ENCODE data around the gene LRRC55.
A peak's percentile ranks its signal among the peaks of the same experiment; 100 is the strongest.
"Not testable (repeated sequence)": the region's sequence is repeated elsewhere in the genome, so short reads cannot be mapped to it uniquely, and the experiment has no call there.

LRRC55 gene

DNA sequence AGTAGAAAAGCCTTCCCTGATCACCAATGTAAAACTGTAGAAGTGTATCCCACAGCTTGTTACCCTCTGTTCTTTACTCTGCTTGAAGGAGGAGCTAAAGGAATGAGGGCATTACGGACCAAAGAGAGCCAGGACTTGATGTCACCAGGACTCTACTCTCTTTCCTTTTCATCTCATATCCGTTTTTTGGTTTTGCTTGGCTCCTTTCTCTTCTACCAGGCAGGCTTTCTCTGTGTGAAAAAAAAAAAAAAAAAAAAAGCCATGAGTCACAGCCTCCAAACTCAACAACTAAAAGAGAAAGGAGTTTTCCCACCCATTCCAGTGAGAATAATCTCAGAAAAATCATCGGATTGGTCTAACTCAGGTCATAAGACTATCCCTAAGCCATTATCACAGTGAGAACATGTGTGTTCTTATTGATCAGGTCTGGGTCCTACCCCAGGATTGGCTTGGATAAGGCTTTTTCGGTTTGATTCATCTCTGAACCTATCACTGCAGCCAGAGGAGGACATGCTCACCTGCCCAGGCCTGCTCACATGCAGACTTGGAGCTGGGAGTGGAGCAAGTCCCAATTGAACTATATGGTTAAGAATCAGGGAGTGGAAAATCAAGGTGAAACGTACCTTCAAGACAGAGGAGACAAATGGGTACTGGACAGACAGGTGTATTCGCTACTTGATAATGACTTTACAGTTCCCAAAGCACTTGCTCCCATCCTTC is 19.4 kb upstream of the LRRC55 start:
- DNase-seq = no peak

DNA sequence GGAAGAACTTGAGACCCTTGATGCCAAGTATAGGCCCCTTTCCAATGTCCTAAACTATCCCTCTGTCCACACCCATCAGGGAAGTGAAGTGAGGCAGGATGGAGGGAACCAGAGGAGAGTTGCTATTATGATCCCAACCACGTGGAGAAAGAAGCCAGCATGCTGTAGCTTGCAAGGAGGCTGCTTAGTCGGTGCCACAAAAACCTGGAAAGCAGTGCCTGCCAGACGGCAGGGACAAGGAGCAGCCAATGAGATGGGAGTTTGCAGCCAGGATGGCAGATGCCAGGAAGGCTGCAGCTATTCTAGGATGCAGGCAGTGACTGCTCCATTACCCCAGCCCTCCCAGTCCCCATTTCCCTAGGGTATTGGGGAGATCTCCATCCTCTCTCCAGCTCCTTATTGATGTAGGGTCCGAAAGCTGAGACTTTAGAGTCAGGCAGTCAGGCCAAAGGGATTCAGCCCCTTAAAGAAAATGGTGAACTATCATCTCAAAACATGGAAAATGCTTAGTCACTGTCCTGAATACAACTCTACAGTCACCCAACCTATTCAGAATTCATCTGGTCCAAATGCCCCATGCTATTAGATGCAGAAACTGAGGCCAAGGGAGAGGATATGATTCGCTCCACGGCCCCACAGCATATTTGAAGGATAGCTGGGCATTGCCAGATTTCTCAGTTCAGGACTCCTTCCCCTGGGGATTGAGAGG is 18.4 kb upstream of the LRRC55 start:
- DNase-seq = peak; percentile 28

DNA sequence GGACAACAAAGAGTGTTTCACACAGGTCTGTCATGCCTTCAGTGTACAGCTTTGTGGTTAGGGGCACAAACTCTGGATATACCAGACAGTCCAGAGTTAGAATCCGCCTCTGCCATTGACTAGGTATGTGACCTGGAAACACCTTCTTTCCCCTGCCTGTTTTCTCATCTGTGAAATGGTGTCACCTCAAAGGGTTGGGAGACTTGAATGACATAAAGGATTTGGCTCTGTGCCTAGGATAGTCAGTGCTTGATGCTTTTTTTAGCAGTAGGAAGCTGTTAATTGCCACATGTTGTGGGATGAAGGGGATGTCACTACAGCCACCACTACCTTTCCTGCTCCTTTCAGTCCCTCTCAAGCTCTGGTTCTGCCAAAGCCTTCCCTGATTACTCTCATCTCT is 17.4 kb upstream of the LRRC55 start:
- peak; percentile 50 for DNase-seq

DNA sequence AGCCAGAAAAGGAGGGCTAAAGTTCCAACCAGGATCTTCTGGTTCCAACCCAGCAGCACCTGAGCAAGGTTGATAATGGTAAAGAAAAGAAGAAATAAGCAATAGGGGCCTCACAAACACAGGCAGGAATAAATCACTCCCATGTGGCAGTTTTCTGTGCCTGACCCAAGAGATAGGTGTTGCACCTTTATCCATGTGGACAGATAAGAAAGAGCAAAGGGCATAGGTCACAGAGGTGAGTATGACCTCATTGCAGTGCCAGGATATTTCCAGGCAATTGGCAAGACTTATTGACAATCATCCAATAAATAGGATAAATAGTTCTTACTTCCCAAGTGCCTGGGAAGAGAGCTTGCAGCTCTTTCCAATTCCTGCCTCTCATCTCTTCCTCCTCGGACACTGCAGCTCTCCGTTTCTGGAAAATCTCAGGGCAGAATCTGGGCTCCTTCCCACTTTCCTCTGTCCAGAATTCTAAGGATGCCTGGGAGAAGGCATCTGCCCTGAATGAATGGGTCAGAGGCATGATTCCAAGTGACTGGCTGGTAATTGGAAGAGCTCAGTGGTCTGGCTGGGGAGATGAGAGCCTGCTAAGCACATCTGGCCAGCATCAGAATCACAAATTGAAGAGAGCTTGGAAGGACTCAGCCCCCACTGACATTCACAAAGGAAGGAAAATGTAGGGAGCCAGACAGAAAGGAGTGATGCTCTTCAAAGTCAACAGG is 14.5 kb upstream of the LRRC55 start:
- DNase-seq = no peak

DNA sequence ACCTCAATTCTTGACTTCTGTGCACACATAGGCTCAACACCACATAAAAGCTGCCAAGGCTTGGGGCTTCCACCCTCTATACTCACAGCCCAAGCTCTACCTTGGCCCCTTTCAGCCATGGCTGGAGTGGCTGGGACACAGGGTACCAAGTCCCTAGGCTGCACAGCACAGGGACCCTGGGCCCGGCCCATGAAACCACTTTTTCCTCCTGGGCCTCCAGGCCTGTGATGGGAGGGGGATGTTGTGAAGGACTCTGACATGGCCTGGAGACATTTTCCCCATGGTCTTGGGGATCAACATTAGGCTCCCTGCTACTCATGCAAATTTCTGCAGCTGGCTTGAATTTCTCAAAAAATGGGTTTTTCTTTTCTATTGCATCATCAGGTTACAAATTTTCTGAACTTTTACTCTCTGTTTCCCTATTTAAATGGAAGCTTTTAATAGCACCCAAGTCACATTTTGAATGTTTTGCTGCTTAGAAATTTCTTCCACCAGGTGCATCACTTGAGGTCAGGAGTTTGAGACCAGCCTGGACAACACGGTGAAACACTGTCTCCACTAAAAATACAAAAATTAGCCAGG is 11.9 kb upstream of the LRRC55 start:
- DNase-seq = not testable (repeated sequence)

DNA sequence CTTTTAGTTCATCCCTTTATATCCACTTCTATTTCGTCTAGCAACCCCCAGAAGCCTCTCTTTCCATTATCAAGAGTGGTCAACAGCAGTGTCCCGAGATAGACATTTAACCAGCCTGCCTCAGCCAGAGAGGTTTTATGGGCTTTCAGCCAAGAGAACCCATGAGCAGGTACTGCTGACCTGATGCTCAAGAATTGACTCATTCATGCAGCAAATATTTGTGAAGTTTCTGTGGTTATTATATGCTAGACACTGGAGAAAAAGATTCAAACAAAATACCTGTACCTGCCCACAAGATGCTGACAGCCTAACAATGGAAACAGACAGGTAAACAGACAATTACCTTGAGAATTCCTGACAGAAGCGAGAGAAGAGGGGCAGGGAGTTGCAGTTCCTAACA is 9.7 kb upstream of the LRRC55 start:
- no peak for DNase-seq

DNA sequence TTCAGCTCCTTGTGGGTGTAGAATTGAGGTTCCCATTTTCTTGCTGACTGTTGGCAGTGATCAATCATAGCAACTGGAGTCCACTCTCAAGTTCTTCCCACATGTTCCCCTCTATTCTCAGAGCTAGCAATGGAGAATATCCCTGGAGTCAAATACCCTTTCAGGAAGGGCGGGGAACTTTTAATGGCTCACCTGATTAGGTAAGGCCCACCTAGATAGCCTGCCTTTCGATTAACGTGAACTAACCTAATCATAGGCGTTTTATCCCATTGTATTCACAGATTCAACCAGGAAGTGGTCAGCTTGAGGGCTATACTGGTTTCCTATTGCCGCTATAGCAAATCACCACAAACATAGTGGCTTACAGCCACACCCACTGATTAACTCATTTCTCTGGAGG is 7.1 kb upstream of the LRRC55 start:
- no peak for DNase-seq

DNA sequence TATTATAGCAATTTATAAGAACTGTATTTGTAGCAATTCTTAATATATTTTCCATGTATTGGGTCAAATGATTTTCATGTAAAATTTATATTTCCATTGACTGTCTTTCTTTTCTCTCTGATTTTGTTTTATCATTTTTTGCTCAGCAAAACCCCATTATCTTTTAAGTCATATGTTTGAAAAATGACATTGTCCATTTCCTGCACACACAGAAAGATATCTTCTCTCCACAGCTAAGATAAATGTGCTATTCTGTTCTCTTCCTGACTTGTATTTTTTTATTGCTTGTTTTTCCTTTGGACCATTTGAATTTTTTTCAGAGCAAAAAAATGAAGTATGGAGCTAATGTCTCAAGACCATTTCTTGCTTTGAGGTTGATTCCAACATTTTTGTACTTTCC is 6.3 kb upstream of the LRRC55 start:
- no peak for DNase-seq

DNA sequence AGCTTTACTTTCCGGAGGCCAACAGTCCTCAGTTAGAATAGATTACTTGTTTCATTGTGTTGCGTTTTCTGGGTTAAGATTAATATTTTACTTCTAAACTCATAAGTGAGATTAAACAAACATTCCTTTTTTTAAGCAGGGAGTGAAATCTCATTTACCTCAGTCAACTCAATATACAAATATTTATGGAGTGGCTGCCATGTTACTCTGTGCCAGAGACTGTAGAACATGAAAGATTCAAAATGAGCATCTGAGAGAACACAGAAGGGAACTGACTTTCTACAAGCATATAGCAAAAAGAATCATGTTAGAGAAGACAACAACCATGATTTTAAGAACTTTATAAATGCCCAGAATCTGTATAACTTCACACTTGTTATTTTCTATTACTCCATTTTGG is 3.4 kb upstream of the LRRC55 start:
- DNase-seq = no peak

DNA sequence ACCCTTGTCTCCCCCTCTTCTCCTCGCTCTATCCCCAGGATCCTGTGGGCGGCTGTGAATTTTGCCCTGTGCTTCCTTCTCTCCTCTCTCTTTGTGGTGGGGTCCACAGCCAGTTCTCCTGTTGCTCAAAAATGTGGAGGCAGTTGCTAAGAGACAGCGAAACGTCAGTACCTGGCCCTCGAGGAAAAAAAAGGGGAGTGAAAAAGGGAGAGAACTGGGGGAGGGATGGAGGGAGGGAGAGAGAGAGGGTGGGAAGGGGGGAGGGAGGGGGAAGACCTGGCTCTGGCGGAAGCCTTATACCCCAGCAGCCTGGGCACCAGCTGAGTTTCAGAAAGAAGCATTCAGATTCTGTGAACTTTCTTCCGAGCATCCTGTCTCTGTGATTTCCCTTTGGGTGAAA is 2.1 kb upstream of the LRRC55 start:
- DNase-seq = no peak

DNA sequence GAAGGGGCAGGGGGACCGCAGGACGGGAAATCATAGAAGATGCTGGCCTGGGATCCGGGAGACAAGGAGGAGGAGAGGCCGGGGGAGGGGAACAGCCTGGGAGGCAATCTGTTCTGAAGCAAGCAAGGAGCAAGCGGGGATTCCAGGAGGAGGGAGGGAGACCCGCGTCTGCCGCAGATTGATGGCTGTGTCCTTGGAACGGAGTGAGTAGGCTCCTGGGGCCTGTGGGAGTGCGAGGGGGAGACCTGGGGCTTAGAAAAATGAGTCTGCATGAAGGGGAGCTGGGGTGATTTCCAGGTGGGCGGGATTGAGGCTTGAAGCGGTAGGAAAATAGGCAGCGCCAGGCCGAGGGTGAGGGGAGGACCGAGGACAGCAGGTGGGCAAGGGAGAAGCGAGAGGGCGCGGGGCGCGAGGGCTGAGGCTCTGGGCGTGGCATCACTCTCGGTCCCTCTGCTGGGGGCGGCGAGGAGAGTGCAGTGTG is 1.6 kb upstream of the LRRC55 start:
- no peak for DNase-seq

DNA sequence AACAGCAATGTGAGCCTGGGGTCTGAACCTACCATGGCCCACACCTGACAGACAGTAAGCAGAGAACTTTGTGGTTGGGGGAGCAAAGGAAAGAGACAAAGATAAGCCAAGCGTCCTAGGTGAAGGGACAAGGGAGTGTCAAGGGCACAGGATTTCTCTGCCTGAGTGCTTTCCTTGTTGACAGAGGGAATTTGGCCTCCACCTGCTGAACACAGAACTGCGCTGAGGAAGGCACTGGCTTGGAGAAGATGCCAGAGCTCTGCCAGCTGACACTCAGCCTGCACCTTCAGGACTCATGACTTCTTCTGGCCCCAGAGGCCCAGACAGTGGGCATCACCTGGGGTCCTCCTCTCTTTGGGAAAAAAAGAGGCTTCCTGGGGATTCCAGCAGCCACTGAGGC is 789 bp upstream of the LRRC55 start:
- DNase-seq = no peak

DNA sequence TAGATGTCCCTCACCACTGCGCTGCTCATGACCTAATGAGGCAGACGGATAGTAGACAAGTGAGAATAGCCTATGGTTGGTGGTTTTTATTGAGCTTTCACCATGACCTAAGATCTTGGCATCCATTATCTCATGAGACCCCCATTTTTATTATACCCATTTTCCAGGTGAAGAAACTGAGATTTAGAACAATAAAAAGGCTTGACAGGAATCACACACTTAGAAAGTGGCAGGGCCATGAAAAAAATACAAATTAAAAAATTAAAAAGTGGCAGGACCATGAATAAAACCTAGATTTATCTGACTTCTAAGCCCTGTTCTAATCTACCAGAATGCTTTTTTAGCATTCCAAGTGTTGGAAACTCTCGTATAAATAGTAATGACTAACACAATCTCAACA is 1.1 kb downstream of the LRRC55 start:
- no peak for DNase-seq

DNA sequence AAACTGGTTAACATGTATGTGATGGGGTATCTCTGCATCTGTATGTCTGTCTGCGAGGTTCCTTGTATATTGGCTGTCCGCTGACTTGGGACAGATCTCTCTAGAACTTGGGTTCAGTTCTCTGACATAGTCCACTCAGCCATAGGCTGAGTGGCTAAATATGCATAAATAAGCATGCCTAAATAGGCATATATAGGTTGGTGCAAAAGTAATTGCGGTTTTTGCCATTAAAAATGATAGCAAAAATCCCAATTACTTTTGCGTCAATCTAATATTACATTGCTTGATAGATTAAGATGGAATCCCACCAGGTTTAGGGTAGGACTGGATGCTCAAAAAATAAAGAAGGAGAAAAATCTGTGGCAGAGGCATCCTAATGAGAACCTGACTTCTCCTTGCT is 8.8 kb downstream of the LRRC55 start:
- DNase-seq = no peak

DNA sequence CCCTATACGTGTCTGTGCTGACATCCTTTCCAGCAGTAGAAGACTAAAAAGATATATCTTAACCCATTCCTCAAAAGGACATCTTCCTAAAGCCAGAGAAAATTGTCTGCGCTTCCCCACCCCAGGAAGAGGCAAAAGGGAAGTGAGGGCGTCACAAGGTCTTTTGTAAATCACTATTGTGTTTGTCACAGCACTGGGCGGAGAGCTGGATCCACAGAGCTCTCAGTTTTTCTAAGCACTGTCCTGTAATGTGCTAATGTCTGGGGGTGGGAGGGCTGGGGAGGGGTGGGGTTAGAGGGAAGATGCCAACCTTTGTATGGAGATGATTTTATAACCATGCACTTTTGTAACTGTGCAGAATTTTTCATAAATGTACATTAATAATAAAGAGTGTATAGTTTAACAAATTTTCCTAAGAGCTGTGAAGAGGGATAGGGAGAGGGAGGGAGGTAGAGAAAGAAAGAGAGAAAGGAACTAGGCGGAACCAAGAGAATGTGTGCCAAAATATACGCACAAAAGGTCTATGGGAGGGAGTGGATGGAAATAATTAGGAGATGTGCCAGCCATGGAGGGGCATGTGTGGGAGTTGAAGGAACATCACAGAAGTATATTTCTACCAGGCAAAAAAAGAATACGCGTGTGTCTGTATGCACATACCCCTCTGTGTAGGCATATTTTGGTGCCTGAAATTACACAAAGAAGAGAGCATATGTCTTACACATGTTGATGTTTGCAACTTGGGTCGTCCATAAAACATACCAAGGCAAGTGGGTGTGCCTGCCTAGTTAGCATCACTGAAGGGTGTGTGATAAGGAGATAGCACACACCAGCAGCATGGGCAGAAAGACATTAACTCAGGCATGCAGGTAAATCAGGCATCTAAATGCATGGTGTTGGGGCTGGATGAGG is 9.8 kb downstream of the LRRC55 start:
- DNase-seq = no peak

DNA sequence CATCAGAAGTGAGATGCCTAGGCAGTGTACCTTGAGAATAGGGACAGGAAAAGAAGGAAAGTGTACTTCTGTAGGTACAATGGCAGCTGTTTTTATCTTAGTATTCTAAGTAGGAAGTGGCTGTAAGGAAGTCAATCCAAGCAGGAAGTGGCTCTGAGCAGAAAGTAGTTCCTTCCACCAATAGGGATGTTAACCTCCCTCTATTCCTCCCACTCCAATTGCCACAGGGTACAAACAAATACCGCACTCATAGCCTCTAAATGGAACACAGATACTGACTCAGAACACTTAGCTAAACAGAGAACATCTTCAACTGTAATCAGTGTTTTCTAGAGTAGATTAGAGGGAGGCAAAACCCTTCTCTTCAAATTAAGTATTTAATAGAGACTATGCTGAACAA is 10.6 kb downstream of the LRRC55 start:
- no peak for DNase-seq

DNA sequence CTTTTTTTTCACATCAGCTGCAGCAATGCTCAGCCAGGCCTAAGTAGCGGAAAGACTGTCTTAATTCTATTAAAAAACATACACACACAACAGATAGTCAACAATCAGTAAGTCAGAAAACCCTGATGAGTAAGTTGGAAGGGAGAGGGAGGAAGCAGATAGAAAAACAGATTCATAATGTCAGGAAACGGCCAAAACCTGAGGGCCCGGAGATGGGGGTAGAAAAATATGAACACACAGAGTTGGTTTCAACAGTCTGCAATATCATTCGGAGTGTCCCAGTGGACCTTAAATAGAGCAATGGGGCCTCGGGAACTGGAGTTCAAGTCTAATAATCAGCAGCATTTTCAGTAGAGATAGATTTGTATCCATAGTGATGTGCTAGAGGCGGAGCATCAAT is 14.8 kb downstream of the LRRC55 start:
- DNase-seq = no peak

DNA sequence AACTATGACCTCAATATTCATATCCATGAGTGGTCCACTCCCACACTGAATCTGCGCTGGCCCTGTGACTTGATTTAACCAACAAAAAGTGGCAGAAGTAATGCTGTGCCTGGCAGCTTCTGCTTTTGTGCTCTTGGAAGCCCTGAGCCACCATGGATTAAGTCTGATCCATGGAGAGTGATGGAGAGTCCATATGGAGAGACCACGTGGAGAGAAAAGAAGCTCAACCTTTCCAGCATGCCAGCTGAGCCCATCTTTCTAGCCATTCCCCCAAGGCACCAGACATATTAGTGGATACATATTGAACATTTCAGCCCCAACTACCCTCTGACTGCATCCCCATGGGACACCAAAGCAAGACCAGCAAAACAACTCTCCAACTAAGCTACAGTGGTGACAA is 16.0 kb downstream of the LRRC55 start:
- DNase-seq = no peak

DNA sequence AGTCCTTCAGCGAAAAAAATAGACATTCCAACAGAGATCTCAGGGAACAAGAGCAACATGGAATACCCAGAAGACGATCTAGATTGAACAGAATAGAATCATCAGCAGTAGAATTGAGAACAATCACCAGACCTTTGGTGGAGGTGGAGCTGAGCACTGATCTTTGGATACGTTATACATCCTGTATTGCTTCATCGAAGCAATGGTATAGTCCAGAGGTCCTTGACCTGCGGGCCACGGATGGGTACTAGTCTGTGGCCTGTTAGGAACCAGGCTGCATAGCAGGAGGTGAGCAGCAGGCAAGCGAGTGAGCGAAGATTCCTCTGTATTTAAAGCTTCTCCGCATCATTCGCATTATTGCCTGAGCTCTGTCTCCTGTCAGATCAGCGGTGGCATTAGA is 17.6 kb downstream of the LRRC55 start:
- DNase-seq = no peak

DNA sequence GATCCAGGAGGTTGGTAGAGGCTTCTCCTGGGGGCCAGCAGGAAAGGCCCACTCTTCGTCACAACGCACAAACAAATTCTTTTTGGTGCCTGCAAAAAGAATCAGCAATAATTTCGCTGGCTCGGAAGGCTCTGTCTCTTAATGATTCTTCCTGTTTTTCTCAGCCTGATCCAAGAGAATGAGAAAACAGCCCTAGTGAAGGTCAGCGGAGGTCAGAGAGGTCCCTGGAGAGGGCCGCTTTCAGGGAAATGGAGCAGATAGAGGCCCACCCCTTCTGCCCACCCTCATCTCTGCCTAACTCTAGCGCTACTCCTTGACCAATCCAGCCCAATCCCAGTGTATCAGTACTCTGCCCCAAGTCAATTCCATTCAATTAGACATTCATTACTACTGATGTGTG is 19.2 kb downstream of the LRRC55 start:
- DNase-seq = no peak

DNA sequence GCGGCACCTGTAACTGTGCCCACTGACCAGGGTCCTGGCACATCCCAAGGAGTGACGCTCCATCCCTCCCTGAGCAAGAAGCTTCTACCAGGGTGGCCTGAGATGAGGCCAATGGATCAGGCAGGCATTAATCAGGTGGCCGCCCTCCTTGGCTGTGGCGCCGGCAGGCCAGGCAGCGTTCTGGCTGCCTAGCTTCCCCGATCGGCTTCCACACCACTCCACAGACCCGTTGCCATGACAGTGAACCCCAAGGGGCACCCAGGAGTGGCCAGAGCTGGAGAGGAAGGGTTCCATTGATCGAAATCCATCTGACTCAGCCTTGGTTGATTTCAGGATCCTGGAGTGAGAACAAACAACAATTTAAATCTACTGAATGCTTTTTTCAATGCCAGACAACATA is 20.5 kb downstream of the LRRC55 start:
- no peak for DNase-seq

DNA sequence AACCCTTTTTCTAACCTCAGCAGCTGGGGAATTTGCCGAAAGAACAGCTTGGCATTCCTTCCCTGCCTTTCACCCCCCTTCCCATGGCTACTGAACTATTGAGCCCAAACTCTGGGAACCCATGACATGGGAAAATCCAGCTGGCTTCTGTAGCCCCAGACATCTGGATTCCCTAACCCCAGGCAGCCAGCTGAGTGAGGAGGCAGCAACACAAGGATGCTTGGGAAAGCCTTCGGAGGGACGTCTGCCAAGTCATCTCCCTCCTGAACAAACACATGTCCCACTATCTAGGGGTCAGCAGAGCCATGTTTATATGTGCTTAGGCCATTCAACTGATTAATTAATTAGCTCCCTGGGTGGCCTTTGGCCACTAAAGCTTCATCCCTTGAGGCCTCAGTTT is 21.6 kb downstream of the LRRC55 start:
- no peak for DNase-seq

All from DMS153 (cell line).